Measurements from ENCODE around the gene RPS29. TPM values are rescaled to one million over a fixed set of nuclear protein-coding genes. Genes with fewer than 3 reads are reported as not detected.

Gene RPS29
- total and polyA plus RNA-seq, 7 donors, result 2,343 to 22,215 (median 5,800) TPM

GRCh38 chr14:49546766-49547165 is 39.4 kb downstream of the RPS29 start:
- Histone ChIP-seq H3K27me3 (no peaks in the 10 kb centered on the region), H3K9me3 (no peaks in the 10 kb centered on the region)
- WGBS, 2 donors, result 64 to 70% methylated on average over 1 of the region's 1 CpG

GRCh38 chr14:49545716-49546115 is 40.5 kb downstream of the RPS29 start:
- no peak overlapping the region for H3K27ac ChIP-seq
- intact Hi-C loops (cut with DNase I), result no loop called here
- no peaks in the 10 kb centered on the region for H3K4me1 ChIP-seq
- 87 to 91% methylated on average over 3 of the region's 3 CpGs for WGBS, 2 donors
- TF ChIP-seq EP300 (IDR thresholded peaks at IDR 0.05), result no peak
- TF ChIP-seq POLR2A (IDR thresholded peaks at IDR 0.05), result no peak
- TF ChIP-seq CTCF (IDR thresholded peaks at IDR 0.05), result no peak
- TF ChIP-seq POLR2AphosphoS5 (IDR thresholded peaks at IDR 0.05), result no peak
- DNase-seq, result no peak
- H3K36me3 ChIP-seq, result no peaks in the 10 kb centered on the region
- no peaks in the 10 kb centered on the region for H3K27me3 ChIP-seq
- no peaks in the 10 kb centered on the region for H3K9me3 ChIP-seq
- H3K4me3 ChIP-seq, result no peak overlapping the region

More at GRCh38 chr14:49546766-49547165, 39.4 kb downstream of the RPS29 start:
- no peaks in the 10 kb centered on the region for H3K36me3 ChIP-seq
- no peak for TF ChIP-seq POLR2AphosphoS5 (IDR thresholded peaks at IDR 0.05)
- no peak for TF ChIP-seq EP300 (IDR thresholded peaks at IDR 0.05)
- no peak for TF ChIP-seq CTCF (IDR thresholded peaks at IDR 0.05)
- TF ChIP-seq POLR2A (IDR thresholded peaks at IDR 0.05), result no peak
- intact Hi-C loops (cut with DNase I), result no loop called here
- DNase-seq, result no peak
- no peaks in the 10 kb centered on the region for H3K4me1 ChIP-seq
- no peak overlapping the region for H3K4me3 ChIP-seq
- H3K27ac ChIP-seq, result no peak overlapping the region

- WGBS, 2 donors, result 93 to 94% methylated on average over 6 of the region's 6 CpGs
- Histone ChIP-seq H3K27ac (no peak overlapping the region), H3K27me3 (no peaks in the 10 kb centered on the region), H3K4me3 (no peak overlapping the region), H3K9me3 (no peaks in the 10 kb centered on the region), H3K36me3 (no peaks in the 10 kb centered on the region), H3K4me1 (no peaks in the 10 kb centered on the region)
- TF ChIP-seq EP300 (IDR thresholded peaks at IDR 0.05) (no peak), CTCF (IDR thresholded peaks at IDR 0.05) (no peak), POLR2A (IDR thresholded peaks at IDR 0.05) (no peak), POLR2AphosphoS5 (IDR thresholded peaks at IDR 0.05) (no peak)
- DNase-seq, result no peak
- intact Hi-C loops (cut with DNase I), result no loop called here
These were observed 41.1 kb downstream of the RPS29 start for GRCh38 chr14:49545071-49545470.

GRCh38 chr14:49541049-49541448 is 45.1 kb downstream of the RPS29 start:
- 87 to 88% methylated on average over 2 of the region's 2 CpGs for WGBS, 2 donors
- Histone ChIP-seq H3K27me3 (no peaks in the 10 kb centered on the region), H3K9me3 (no peaks in the 10 kb centered on the region), H3K27ac (no peak overlapping the region), H3K4me1 (no peaks in the 10 kb centered on the region), H3K36me3 (no peaks in the 10 kb centered on the region), H3K4me3 (no peak overlapping the region)
- intact Hi-C loops (cut with DNase I), result no loop called here
- DNase-seq, result no peak
- TF ChIP-seq POLR2A (IDR thresholded peaks at IDR 0.05) (no peak), POLR2AphosphoS5 (IDR thresholded peaks at IDR 0.05) (no peak), CTCF (IDR thresholded peaks at IDR 0.05) (no peak), EP300 (IDR thresholded peaks at IDR 0.05) (no peak)

- intact Hi-C loops (cut with DNase I), result no loop called here
- 87 to 90% methylated on average over 4 of the region's 4 CpGs for WGBS, 2 donors
- Histone ChIP-seq H3K27ac (no peak overlapping the region), H3K4me1 (no peaks in the 10 kb centered on the region), H3K4me3 (no peak overlapping the region), H3K27me3 (no peaks in the 10 kb centered on the region), H3K9me3 (no peaks in the 10 kb centered on the region), H3K36me3 (no peaks in the 10 kb centered on the region)
- TF ChIP-seq EP300 (IDR thresholded peaks at IDR 0.05) (no peak), CTCF (IDR thresholded peaks at IDR 0.05) (no peak), POLR2AphosphoS5 (IDR thresholded peaks at IDR 0.05) (no peak), POLR2A (IDR thresholded peaks at IDR 0.05) (no peak)
- no peak for DNase-seq
These were observed 47.3 kb downstream of the RPS29 start for GRCh38 chr14:49538852-49539251.
